Suprapubic skin (tissue), 4 donors: Measurements from ENCODE around the gene FOXO3.

Experiments used
- EP300 ChIP-seq: sonication (generic); formaldehyde crosslinking; IDR thresholded peaks from one replicate; pipeline ENCODE4 v1.6.1; 2017; ENCODE audit warnings: antibody characterized with exemption
- POLR2A ChIP-seq, 2 donors: fragments of 450-650 bp; IDR thresholded peaks; one replicate each; pipeline ENCODE4 v1.6.1; 2017; ENCODE audit warnings: antibody characterized with exemption in 2 of 2, mild to moderate bottlenecking in 2 of 2, moderate library complexity in 2 of 2
- POLR2AphosphoS5 ChIP-seq, 3 donors: sonication (generic); formaldehyde crosslinking; IDR thresholded peaks; one replicate each; pipeline ENCODE4 v1.6.1; 2017; ENCODE audit warnings: antibody characterized with exemption in 3 of 3
- TF ChIP-seq, protein P1 (sequence below), 2 donors: fragments of 200-600 bp in 1 of 2; fragments of 450-650 bp in 1 of 2; sonication (generic) in 1 of 2; IDR thresholded peaks; one replicate each; pipeline ENCODE4 v1.5.1; 2016 to 2019; ENCODE audit warnings: antibody characterized with exemption in 2 of 2, mild to moderate bottlenecking in 1 of 2, moderate library complexity in 1 of 2

- TF ChIP-seq, protein P1, sequence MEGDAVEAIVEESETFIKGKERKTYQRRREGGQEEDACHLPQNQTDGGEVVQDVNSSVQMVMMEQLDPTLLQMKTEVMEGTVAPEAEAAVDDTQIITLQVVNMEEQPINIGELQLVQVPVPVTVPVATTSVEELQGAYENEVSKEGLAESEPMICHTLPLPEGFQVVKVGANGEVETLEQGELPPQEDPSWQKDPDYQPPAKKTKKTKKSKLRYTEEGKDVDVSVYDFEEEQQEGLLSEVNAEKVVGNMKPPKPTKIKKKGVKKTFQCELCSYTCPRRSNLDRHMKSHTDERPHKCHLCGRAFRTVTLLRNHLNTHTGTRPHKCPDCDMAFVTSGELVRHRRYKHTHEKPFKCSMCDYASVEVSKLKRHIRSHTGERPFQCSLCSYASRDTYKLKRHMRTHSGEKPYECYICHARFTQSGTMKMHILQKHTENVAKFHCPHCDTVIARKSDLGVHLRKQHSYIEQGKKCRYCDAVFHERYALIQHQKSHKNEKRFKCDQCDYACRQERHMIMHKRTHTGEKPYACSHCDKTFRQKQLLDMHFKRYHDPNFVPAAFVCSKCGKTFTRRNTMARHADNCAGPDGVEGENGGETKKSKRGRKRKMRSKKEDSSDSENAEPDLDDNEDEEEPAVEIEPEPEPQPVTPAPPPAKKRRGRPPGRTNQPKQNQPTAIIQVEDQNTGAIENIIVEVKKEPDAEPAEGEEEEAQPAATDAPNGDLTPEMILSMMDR (IDR thresholded peaks at IDR 0.05), result no peak
- TF ChIP-seq POLR2A (IDR thresholded peaks at IDR 0.05), result no peak
- no peak for TF ChIP-seq POLR2AphosphoS5 (IDR thresholded peaks at IDR 0.05)
- TF ChIP-seq EP300, result no peak
Observed at GRCh38 chr6:108585921-108586536, 25.3 kb downstream of the FOXO3 start.
